ENCODE measurements around the gene KDM2B. TPM values are rescaled to one million over a fixed set of nuclear protein-coding genes. Genes with fewer than 3 reads are reported as not detected.
A peak's percentile ranks its signal among the peaks of the same experiment; 100 is the strongest.

KDM2B gene
- total and polyA plus RNA-seq, 11 donors: 7.3 to 24.7 (median 10.3) TPM

DNA sequence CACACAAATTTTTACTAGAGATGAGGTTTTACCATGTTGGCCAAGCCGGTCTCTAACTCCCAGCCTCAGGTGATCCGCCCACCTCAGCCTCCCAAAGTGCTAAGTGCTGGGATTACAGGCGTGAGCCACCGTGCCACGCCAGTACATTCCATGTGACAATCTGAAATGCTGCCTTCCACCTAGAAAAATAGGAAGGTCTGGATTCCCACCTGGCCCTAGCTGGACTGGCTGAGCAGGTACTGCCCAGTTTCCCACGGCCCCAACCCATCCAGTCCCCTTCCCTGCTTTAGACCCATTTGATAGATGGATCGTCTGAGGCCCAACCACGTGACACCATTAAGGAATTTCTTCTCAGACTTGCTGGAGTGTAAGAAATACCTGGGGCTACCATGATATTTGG is 55.4 kb downstream of the KDM2B start:
- 97 to 98% (median 97%) methylated on average over 8 of the region's 8 CpGs for WGBS, 4 donors

DNA sequence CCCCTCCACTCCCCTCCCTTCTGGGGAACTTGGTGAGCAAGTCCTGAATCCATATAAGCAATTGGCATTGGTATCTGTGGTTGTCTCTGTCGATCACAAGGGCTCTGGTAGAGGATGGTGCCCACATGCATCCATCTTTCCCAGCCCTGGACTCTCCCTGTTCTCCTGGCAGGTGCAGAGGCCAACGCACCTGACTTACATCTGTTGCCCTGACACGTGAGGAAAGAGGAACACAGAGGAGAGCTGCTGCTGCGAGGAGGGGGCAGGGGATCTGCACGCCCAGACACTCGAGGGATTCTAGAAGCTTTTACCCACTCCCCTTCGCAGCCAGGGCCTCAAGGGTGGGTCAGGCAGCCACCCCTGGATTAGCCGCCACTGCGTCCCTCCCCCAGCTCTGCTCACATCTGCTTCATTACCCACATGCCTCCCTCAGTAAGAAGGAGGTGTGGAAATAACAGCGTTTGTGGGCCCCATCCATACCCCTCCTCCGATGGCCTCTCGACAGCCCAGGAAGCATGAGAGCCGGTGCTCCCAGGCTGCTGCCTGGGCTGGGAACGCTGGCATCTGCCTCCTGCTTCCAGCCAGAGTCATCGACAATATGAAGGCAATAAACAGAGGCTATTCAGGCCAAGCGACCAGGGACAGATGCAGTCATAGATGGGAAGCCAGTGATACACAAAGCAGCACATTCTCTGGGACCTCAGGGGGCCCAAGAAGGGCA is 56.5 kb downstream of the KDM2B start:
- Histone ChIP-seq H3K27ac (no peak overlapping the region), H3K27me3 (no peaks in the 10 kb centered on the region), H3K9me3 (no peaks in the 10 kb centered on the region), H3K4me1 (peaks cover 0 to 20% (median 5%) of the 10 kb centered on the region in 12 donors), H3K4me3 (no peak overlapping the region), H3K36me3 (peaks cover 0 to 31% (median 12%) of the 10 kb centered on the region in 9 donors)
- DNase-seq (peak in 1 of 5 donors; percentile 20), ATAC-seq (no peak)
- intact Hi-C loops (cut with DNase I): no loop called here
- no peak for TF ChIP-seq POLR2A (IDR thresholded peaks at IDR 0.05)
- TF ChIP-seq, protein P1, sequence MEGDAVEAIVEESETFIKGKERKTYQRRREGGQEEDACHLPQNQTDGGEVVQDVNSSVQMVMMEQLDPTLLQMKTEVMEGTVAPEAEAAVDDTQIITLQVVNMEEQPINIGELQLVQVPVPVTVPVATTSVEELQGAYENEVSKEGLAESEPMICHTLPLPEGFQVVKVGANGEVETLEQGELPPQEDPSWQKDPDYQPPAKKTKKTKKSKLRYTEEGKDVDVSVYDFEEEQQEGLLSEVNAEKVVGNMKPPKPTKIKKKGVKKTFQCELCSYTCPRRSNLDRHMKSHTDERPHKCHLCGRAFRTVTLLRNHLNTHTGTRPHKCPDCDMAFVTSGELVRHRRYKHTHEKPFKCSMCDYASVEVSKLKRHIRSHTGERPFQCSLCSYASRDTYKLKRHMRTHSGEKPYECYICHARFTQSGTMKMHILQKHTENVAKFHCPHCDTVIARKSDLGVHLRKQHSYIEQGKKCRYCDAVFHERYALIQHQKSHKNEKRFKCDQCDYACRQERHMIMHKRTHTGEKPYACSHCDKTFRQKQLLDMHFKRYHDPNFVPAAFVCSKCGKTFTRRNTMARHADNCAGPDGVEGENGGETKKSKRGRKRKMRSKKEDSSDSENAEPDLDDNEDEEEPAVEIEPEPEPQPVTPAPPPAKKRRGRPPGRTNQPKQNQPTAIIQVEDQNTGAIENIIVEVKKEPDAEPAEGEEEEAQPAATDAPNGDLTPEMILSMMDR (IDR thresholded peaks at IDR 0.05): no peak
- 71 to 87% (median 78%) methylated on average over 15 to 16 of the region's 16 CpGs for WGBS, 4 donors

More for the DNA sequence above, 55.4 kb downstream of the KDM2B start:
- no peaks in the 10 kb centered on the region for H3K9me3 ChIP-seq
- H3K4me1 ChIP-seq: peaks cover 0 to 19% (median 7%) of the 10 kb centered on the region in 12 donors
- no peak for TF ChIP-seq POLR2A (IDR thresholded peaks at IDR 0.05)
- TF ChIP-seq, protein P1 (IDR thresholded peaks at IDR 0.05): no peak
- ATAC-seq (no peak), DNase-seq (peak in 1 of 5 donors; percentile 14)
- no peak overlapping the region for H3K4me3 ChIP-seq
- no peaks in the 10 kb centered on the region for H3K27me3 ChIP-seq
- no peak overlapping the region for H3K27ac ChIP-seq
- intact Hi-C loops (cut with DNase I): no loop called here
- peaks cover 0 to 20% (median 5%) of the 10 kb centered on the region in 9 donors for H3K36me3 ChIP-seq

DNA sequence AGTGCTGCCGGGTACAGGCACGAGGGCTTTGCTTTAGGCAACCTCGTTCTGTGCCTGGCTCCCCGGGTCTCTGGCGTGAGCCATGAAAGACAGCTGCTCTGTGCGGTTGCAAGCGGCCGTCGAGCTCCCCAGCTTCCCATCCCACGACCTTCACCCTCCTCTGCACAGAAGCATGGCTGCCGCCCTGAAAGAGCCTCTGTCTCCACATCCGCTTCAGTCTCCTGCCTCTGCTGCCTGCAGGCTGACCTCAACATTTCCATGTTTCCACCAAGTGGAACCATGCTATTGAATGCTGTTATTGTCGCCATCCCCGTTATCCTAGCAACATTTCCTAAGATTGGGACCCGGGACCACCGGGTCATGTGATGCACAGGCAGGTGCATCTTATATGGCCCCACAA is 57.1 kb downstream of the KDM2B start:
- Histone ChIP-seq H3K9me3 (no peaks in the 10 kb centered on the region), H3K36me3 (peaks cover 0 to 34% (median 17%) of the 10 kb centered on the region in 9 donors), H3K27me3 (no peaks in the 10 kb centered on the region), H3K27ac (no peak overlapping the region), H3K4me1 (peaks cover 0 to 20% (median 5%) of the 10 kb centered on the region in 12 donors), H3K4me3 (no peak overlapping the region)
- intact Hi-C loops (cut with DNase I): no loop called here
- TF ChIP-seq, protein P1 (IDR thresholded peaks at IDR 0.05): no peak
- no peak for TF ChIP-seq POLR2A (IDR thresholded peaks at IDR 0.05)
- 76 to 81% (median 78%) methylated on average over 13 to 16 of the region's 16 CpGs for WGBS, 4 donors
- ATAC-seq (peak in 1 of 4 donors; percentile 32), DNase-seq (peak in 1 of 5 donors; percentile 45)

DNA sequence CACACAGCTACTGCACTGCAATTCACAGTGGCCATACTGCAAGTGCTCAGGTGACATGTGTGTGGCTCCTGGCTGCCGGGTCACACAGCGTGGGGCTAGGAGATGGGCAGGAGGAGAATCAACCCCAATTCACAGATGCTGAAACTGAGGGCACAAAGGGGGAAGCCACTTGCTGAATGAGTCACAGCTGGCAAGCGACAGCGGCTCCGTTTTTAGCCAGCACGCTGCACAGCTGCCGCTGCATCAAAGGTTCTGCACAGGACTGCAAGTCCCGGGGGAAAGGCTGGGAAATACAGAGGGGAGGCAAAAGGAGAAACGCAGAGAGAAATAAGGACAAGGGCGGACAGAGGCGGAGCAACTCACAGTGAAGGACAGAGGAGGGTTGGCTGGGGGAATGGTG is 57.9 kb downstream of the KDM2B start:
- peak in 3 of 4 donors; percentile 19 to 47 (median 27) for ATAC-seq
- H3K36me3 ChIP-seq: peaks cover 0 to 37% (median 16%) of the 10 kb centered on the region in 9 donors
- intact Hi-C loops (cut with DNase I): no loop called here
- no peaks in the 10 kb centered on the region for H3K27me3 ChIP-seq
- H3K9me3 ChIP-seq: no peaks in the 10 kb centered on the region
- DNase-seq: peak in 4 of 5 donors; percentile 37 to 70 (median 54)
- WGBS, 4 donors: 69 to 70% (median 70%) methylated on average over 11 of the region's 11 CpGs
- no peak overlapping the region for H3K4me3 ChIP-seq
- TF ChIP-seq POLR2A (IDR thresholded peaks at IDR 0.05): no peak
- TF ChIP-seq, protein P1 (IDR thresholded peaks at IDR 0.05): no peak
- H3K27ac ChIP-seq: no peak overlapping the region
- H3K4me1 ChIP-seq: peaks cover 0 to 20% (median 5%) of the 10 kb centered on the region in 12 donors
